ENCODE measurements around the gene PAQR4. TPM values are rescaled to one million over a fixed set of nuclear protein-coding genes. Genes with fewer than 3 reads are reported as not detected.

Gene PAQR4
- total RNA-seq, 4 donors from 2014 or later, result 2.8 to 5.6 (median 3.3) TPM

DNA sequence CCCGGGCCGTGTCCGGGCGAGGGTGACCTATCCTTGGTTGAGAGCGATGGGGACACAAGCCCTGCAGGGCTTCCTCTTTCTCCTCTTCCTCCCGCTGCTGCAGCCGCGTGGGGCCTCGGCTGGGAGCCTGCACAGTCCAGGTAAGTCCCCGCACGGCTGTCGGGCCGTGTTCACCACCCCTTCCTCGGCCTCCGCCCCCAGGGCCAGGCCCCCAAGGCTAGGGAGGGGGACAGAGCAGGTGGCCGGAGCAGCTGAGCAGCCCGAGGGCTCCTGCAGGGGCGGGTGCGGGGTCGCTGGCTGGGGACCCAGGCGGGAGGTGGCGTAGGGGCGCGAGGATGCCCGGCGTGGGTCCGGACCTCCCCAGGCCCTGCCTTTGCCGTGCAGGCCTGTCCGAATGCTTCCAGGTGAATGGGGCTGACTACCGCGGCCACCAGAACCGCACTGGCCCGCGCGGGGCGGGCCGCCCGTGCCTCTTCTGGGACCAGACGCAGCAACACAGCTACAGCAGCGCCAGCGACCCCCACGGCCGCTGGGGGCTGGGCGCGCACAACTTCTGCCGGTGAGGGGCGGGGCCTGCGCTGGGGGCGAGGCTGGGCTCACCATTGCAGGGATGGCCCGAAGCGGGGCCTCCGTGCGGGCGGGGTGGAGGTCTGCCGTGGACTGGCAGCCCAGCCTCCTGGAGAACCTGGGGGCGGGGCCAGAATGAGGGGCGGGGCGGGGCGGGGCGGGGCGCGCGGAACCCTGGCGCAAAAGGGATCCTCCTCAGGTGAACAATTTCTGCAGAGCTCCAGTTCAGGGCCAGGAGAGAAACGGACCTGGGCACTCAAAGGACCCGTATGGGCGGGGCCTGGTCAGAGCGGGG, 4.4 kb upstream of the PAQR4 start:
- Histone ChIP-seq H3K36me3 (no peaks in the 10 kb centered on the region), H3K4me3 (replicated peaks in 1 of 3) (peak overlapping the region in 1 of 3 donors; percentile 17), H3K27ac (no peak overlapping the region), H3K4me1 (peaks cover 37 to 49% of the 10 kb centered on the region in 2 donors), H3K9me3 (no peaks in the 10 kb centered on the region), H3K27me3 (peaks cover 47% of the 10 kb centered on the region)
- TF ChIP-seq POLR2A (IDR thresholded peaks at IDR 0.05), result no peak
- no peak for TF ChIP-seq CTCF (IDR thresholded peaks at IDR 0.05)
- DNase-seq, result peak; percentile 20 to 23
- intact Hi-C loops (cut with DNase I), result no loop called here
- 0% methylated on average over 3 to 6 of the region's 68 CpGs for WGBS, 2 donors

GRCh38 chr16:2966043-2966807, 2.9 kb upstream of the PAQR4 start:
- H3K4me3 ChIP-seq (replicated peaks in 1 of 3), result no peak overlapping the region
- no peaks in the 10 kb centered on the region for H3K36me3 ChIP-seq
- peaks cover 43 to 56% of the 10 kb centered on the region in 2 donors for H3K4me1 ChIP-seq
- H3K9me3 ChIP-seq, result no peaks in the 10 kb centered on the region
- no peak for DNase-seq
- TF ChIP-seq POLR2A (IDR thresholded peaks at IDR 0.05) (no peak), CTCF (IDR thresholded peaks at IDR 0.05) (no peak)
- intact Hi-C loops (cut with DNase I), result no loop called here
- H3K27me3 ChIP-seq, result peaks cover 47% of the 10 kb centered on the region
- WGBS, 2 donors, result 48 to 63% methylated on average over 16 to 31 of the region's 39 CpGs
- no peak overlapping the region for H3K27ac ChIP-seq

DNA sequence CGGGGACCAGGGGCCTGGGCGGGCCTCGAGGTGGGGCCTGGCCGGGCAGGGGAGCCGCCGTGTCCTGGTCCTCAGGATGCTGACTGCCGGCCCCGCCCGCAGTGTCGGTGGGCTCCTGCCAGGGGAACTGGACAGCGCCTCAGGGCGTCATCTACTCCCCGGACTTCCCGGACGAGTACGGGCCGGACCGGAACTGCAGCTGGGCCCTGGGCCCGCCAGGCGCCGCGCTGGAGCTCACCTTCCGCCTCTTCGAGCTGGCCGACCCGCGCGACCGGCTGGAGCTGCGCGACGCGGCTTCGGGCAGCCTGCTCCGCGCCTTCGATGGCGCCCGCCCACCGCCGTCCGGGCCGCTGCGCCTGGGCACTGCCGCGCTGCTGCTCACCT, 2.3 kb upstream of the PAQR4 start:
- Histone ChIP-seq H3K4me3 (replicated peaks in 1 of 3) (peak overlapping the region in 1 of 3 donors; percentile 17), H3K4me1 (peaks cover 43 to 56% of the 10 kb centered on the region in 2 donors), H3K27me3 (peaks cover 47% of the 10 kb centered on the region), H3K9me3 (no peaks in the 10 kb centered on the region), H3K36me3 (no peaks in the 10 kb centered on the region), H3K27ac (no peak overlapping the region)
- peak; percentile 25 to 34 for DNase-seq
- WGBS, 2 donors, result 7% methylated on average over 3 of the region's 46 CpGs; no CpG with 5 or more reads in 1 of the 2 donors
- TF ChIP-seq CTCF (IDR thresholded peaks at IDR 0.05) (peak in 1 of 6 experiments; percentile 18), POLR2A (IDR thresholded peaks at IDR 0.05) (no peak)
- intact Hi-C loops (cut with DNase I), result no loop called here

DNA sequence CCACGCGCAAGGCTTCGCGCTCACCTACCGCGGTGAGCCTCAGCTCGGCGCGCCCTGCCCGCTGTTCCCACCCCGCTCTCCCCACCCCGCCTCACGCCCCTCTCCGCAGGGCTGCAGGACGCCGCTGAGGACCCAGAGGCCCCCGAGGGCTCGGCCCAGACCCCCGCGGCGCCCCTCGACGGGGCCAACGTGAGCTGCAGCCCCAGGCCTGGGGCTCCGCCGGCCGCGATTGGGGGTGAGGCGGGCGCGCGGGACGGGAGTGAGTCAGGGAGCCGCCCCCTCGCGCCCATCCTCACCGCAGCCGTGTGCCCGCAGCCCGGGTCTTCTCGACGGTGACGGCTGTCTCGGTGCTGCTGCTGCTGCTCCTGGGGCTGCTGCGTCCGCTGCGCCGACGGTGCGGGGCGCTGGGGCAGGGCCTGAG, 1.9 kb upstream of the PAQR4 start:
- no peak for DNase-seq
- TF ChIP-seq POLR2A (IDR thresholded peaks at IDR 0.05), result no peak
- TF ChIP-seq CTCF (IDR thresholded peaks at IDR 0.05), result no peak
- Histone ChIP-seq H3K9me3 (no peaks in the 10 kb centered on the region), H3K4me1 (peaks cover 43 to 56% of the 10 kb centered on the region in 2 donors), H3K36me3 (no peaks in the 10 kb centered on the region), H3K4me3 (replicated peaks in 1 of 3) (peak overlapping the region in 1 of 3 donors; percentile 17), H3K27ac (no peak overlapping the region), H3K27me3 (peaks cover 47% of the 10 kb centered on the region)
- 19% methylated on average over 11 of the region's 51 CpGs; no CpG with 5 or more reads in 1 of the 2 donors for WGBS, 2 donors
- intact Hi-C loops (cut with DNase I), result no loop called here
